Smooth muscle cell (in vitro differentiated cells): ENCODE data around the gene NSG2. TPM values are rescaled to one million over a fixed set of nuclear protein-coding genes. Genes with fewer than 3 reads are reported as not detected.

Source experiments
- DNase-seq: peaks from one replicate; lab custom pipeline; 2025; ENCODE audit not compliant: unreplicated experiment; lab: John Stamatoyannopoulos, UW
- H2AFZ ChIP-seq: fragments of 200-600 bp; sonication (generic); 2 replicates; pipeline ENCODE4 v1.6.0; 2016; ENCODE audit warnings: antibody characterized with exemption, low read depth, mild to moderate bottlenecking
- H3F3A ChIP-seq: fragments of 200-600 bp; sonication (generic); 2 replicates; pipeline ENCODE4 v1.6.0; 2017; ENCODE audit warnings: antibody characterized with exemption, low read depth
- H3K27ac ChIP-seq: fragments of 200-600 bp; sonication (generic); 2 replicates; pipeline ENCODE4 v1.5.1; 2016; ENCODE audit warnings: low read depth, mild to moderate bottlenecking
- H3K27me3 ChIP-seq: fragments of 200-600 bp; sonication (generic); 2 replicates; pipeline ENCODE4 v1.6.1; 2016; ENCODE audit warnings: low read depth, mild to moderate bottlenecking
- H3K36me3 ChIP-seq: fragments of 200-600 bp; sonication (generic); 2 replicates; pipeline ENCODE4 v1.5.1; 2016; ENCODE audit warnings: low read depth
- H3K4me1 ChIP-seq: fragments of 200-600 bp; sonication (generic); 2 replicates; pipeline ENCODE4 v1.5.1; 2016; ENCODE audit warnings: low read depth
- H3K4me2 ChIP-seq: fragments of 200-600 bp; sonication (generic); 2 replicates; pipeline ENCODE4 v1.6.0; 2016; ENCODE audit warnings: mild to moderate bottlenecking
- H3K4me3 ChIP-seq: fragments of 200-600 bp; sonication (generic); 2 replicates; pipeline ENCODE4 v1.5.1; 2016; ENCODE audit warnings: mild to moderate bottlenecking
- H3K79me2 ChIP-seq: fragments of 200-600 bp; sonication (generic); 2 replicates; pipeline ENCODE4 v1.6.0; 2016; ENCODE audit warnings: low read depth, mild to moderate bottlenecking
- H3K9ac ChIP-seq: fragments of 200-600 bp; sonication (generic); 2 replicates; pipeline ENCODE4 v1.6.0; 2016; ENCODE audit warnings: low read depth
- H3K9me3 ChIP-seq: fragments of 200-600 bp; sonication (generic); replicated peaks from 2 replicates; pipeline ENCODE4 v1.5.1; 2016; ENCODE audit warnings: low read depth
- H4K20me1 ChIP-seq: fragments of 200-600 bp; sonication (generic); 2 replicates; pipeline ENCODE4 v1.6.0; 2016; ENCODE audit warnings: low read depth
- CTCF ChIP-seq: fragments of 200-600 bp; sonication (generic); IDR thresholded peaks from 2 replicates; pipeline ENCODE4 v1.5.1; 2017; ENCODE audit warnings: borderline replicate concordance, mild to moderate bottlenecking, antibody characterized with exemption; ENCODE audit not compliant: insufficient read depth, poor library complexity, severe bottlenecking
- WGBS: methylation state at CpG from one replicate; pipeline ENCODE4 v1.1.7; 2016; ENCODE audit warnings: low lambda C conversion rate; 5-methylcytosine and 5-hydroxymethylcytosine counted together
- polyA plus RNA-seq: library from polyadenylated mRNA; unstranded; fragments of >200 nt; fragmentation: Nextera tagmentation; extraction: Ambion mirVana; gene quantifications from 2 replicates; pipeline ENCODE4 v1.2.1, GENCODE V29; 2016
- total RNA-seq: library from RNA; depleted of rRNA; stranded (reverse); fragments of >200 nt; gene quantifications from 2 replicates; pipeline ENCODE4 v1.2.3, GENCODE V29; 2014

Gene NSG2
- total and polyA plus RNA-seq, 2 experiments from 2014 or later: 0.18 TPM; not detected in 1

DNA sequence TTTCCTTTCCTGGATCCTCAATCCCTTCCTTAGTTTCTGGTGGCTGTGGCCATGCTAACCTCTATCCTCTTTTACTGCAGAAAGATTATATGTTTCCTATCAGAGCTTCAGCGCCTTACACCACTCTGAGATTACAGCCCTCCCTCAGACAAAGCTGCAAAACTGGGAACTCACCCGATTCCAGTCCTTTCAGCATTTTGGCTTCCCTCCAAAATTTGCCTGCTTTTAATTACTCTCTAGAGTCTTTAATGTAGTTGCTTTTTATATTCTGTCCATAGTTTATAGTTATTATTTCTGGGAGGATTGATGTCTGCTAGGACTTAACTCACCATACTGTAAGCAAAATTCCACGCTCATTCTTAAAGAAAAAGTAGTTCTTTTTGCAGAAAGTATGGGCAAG lies 110.2 kb downstream of the NSG2 start:
- no peaks in the 10 kb centered on the region for H3K4me1 ChIP-seq
- no peak overlapping the region for H3K4me2 ChIP-seq
- no peaks in the 10 kb centered on the region for H3K27me3 ChIP-seq
- no peak for TF ChIP-seq CTCF
- H3K9me3 ChIP-seq: peaks cover 9% of the 10 kb centered on the region
- no peaks in the 10 kb centered on the region for H3K79me2 ChIP-seq
- H3K27ac ChIP-seq: no peak overlapping the region
- no peak overlapping the region for H3K4me3 ChIP-seq
- WGBS: 49% methylated on average over 3 of the region's 3 CpGs
- no peak for DNase-seq
- no peaks in the 10 kb centered on the region for H3F3A ChIP-seq
- H4K20me1 ChIP-seq: no peaks in the 10 kb centered on the region
- H2AFZ ChIP-seq: no peak overlapping the region
- H3K9ac ChIP-seq: no peak overlapping the region
- no peaks in the 10 kb centered on the region for H3K36me3 ChIP-seq

GRCh38 chr5:174157048-174157447 lies 111.5 kb downstream of the NSG2 start:
- no peaks in the 10 kb centered on the region for H3K27me3 ChIP-seq
- no peaks in the 10 kb centered on the region for H3K36me3 ChIP-seq
- peaks cover 9% of the 10 kb centered on the region for H3K9me3 ChIP-seq
- no peak overlapping the region for H2AFZ ChIP-seq
- no peak for TF ChIP-seq CTCF
- no peak overlapping the region for H3K4me3 ChIP-seq
- no peak for DNase-seq
- H3K27ac ChIP-seq: no peak overlapping the region
- H3K4me1 ChIP-seq: no peaks in the 10 kb centered on the region
- H3K79me2 ChIP-seq: no peaks in the 10 kb centered on the region
- 83% methylated on average over 5 of the region's 5 CpGs for WGBS
- no peaks in the 10 kb centered on the region for H3F3A ChIP-seq
- no peak overlapping the region for H3K4me2 ChIP-seq
- no peak overlapping the region for H3K9ac ChIP-seq
- no peaks in the 10 kb centered on the region for H4K20me1 ChIP-seq

Other genes starting within 250 kb of the NSG2 start
- 30.7 and 38.5 TPM in 2 replicates for gene CPEB4, start 157.4 kb upstream of the NSG2 start, total RNA-seq
- 5.1 and 8.0 TPM in 2 replicates for gene CPEB4, start 157.4 kb upstream of the NSG2 start, polyA plus RNA-seq
- not detected in 2 replicates for gene C5orf47, start 56.5 kb upstream of the NSG2 start, total RNA-seq
- gene C5orf47, start 56.5 kb upstream of the NSG2 start, polyA plus RNA-seq: not detected in 2 replicates